AG09309 (cell line): ENCODE measurements around the gene SEMA4F.

ENCODE experiments used
- DNase-seq: peaks from one replicate; pipeline ENCODE4 v3.0.0-alpha.2; 2010; ENCODE audit warnings: low read depth
- H3K4me3 ChIP-seq: 2 replicates; pipeline ENCODE4 v1.5.1; 2011; ENCODE audit warnings: mild to moderate bottlenecking, low read depth, low read length, moderate library complexity; ENCODE audit not compliant: control insufficient read depth
- CTCF ChIP-seq: IDR thresholded peaks from 2 replicates; pipeline ENCODE4 v1.5.1; 2011; ENCODE audit warnings: mild to moderate bottlenecking, low read depth, low read length, inconsistent platforms; ENCODE audit not compliant: insufficient read depth, control insufficient read depth; ENCODE audit errors: missing control alignments

The SEMA4F gene

GRCh38 chr2:74658516-74658915 is 4.5 kb downstream of the SEMA4F start:
- DNase-seq, result peak; percentile 67
- no peak for TF ChIP-seq CTCF
- H3K4me3 ChIP-seq, result no peak overlapping the region

- no peak for TF ChIP-seq CTCF
- no peak overlapping the region for H3K4me3 ChIP-seq
- no peak for DNase-seq
Measured at GRCh38 chr2:74659462-74659861, 5.4 kb downstream of the SEMA4F start.

- no peak overlapping the region for H3K4me3 ChIP-seq
- no peak for DNase-seq
- no peak for TF ChIP-seq CTCF
Measured at GRCh38 chr2:74668087-74668486, 14.0 kb downstream of the SEMA4F start.

- TF ChIP-seq CTCF, result no peak
- H3K4me3 ChIP-seq, result no peak overlapping the region
- no peak for DNase-seq
Measured at GRCh38 chr2:74670263-74670662, 16.2 kb downstream of the SEMA4F start.

GRCh38 chr2:74671479-74671878 is 17.4 kb downstream of the SEMA4F start:
- DNase-seq, result peak; percentile 33
- no peak overlapping the region for H3K4me3 ChIP-seq
- TF ChIP-seq CTCF, result no peak

- no peak overlapping the region for H3K4me3 ChIP-seq
- no peak for DNase-seq
- no peak for TF ChIP-seq CTCF
Measured at GRCh38 chr2:74673826-74674528, 19.9 kb downstream of the SEMA4F start.

- H3K4me3 ChIP-seq, result no peak overlapping the region
- no peak for DNase-seq
- TF ChIP-seq CTCF, result peak; percentile 17
Measured at GRCh38 chr2:74675090-74675489, 21.0 kb downstream of the SEMA4F start.
